Vagina (tissue), 2 donors: ENCODE data around the gene PHPT1.

ENCODE experiments used
- POLR2A ChIP-seq, 2 donors: fragments of 450-650 bp; IDR thresholded peaks; one replicate each; pipeline ENCODE4 v1.6.1; 2017; ENCODE audit warnings: antibody characterized with exemption in 2 of 2, mild to moderate bottlenecking in 2 of 2, moderate library complexity in 2 of 2
- POLR2AphosphoS5 ChIP-seq, 2 donors: sonication (generic); formaldehyde crosslinking; IDR thresholded peaks; one replicate each; pipeline ENCODE4 v1.9.0; 2017; ENCODE audit warnings: antibody characterized with exemption in 2 of 2, mild to moderate bottlenecking in 2 of 2, low read depth in 1 of 2; ENCODE audit not compliant: insufficient read depth in 1 of 2
- TF ChIP-seq, protein P1 (sequence below), 3 experiments: fragments of 450-650 bp in 2 of 3; fragments of 200-600 bp in 1 of 3; sonication (generic) in 1 of 3; IDR thresholded peaks; one replicate each; pipeline ENCODE4 v1.5.1; 2017 to 2019; ENCODE audit warnings: antibody characterized with exemption in 3 of 3, mild to moderate bottlenecking in 2 of 3, moderate library complexity in 2 of 3

DNA sequence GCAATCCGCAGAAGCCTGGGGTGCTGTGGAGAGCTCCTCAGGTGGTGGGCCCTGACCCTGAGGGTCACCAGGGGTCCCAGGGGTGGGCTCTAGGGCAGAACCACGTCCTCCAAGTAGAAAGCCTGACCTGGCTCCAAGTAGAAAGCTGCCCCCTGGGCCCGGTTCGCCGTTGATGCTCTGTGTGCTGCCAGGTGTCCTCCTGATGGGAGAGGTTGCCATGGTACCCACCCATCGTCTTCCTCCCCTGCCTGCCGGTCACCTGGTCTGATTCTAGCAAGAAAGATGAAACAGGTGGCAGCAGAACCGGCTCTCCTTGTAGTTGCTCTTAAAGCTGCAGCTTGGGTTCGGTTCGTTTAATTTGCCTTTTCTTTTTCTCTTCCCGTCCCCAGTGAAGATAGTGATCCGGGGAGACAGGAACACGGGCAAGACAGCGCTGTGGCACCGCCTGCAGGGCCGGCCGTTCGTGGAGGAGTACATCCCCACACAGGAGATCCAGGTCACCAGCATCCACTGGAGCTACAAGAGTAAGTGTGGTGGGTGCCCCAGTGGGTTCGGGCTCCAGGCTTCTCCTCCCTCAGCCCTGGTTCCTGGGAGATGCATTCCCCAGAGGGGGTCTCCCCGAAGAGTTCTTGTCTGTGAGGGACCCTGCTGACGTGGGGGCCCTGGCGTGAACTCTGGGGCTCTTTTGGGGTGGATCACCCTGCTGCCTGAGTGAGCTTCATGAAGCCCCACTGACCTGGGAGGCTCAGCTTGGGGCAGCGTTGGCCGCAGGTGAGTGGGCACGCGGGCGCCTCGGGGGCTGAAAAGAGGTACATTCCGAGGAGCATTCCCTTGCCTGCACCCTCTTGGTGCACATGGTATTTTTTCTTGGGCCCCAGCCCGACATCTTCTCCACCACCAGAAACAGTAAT is 25.8 kb upstream of the PHPT1 start:
- TF ChIP-seq, protein P1, sequence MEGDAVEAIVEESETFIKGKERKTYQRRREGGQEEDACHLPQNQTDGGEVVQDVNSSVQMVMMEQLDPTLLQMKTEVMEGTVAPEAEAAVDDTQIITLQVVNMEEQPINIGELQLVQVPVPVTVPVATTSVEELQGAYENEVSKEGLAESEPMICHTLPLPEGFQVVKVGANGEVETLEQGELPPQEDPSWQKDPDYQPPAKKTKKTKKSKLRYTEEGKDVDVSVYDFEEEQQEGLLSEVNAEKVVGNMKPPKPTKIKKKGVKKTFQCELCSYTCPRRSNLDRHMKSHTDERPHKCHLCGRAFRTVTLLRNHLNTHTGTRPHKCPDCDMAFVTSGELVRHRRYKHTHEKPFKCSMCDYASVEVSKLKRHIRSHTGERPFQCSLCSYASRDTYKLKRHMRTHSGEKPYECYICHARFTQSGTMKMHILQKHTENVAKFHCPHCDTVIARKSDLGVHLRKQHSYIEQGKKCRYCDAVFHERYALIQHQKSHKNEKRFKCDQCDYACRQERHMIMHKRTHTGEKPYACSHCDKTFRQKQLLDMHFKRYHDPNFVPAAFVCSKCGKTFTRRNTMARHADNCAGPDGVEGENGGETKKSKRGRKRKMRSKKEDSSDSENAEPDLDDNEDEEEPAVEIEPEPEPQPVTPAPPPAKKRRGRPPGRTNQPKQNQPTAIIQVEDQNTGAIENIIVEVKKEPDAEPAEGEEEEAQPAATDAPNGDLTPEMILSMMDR (IDR thresholded peaks at IDR 0.05) = no peak
- no peak for TF ChIP-seq POLR2AphosphoS5 (IDR thresholded peaks at IDR 0.05; ENCODE audit: insufficient read depth in 1 of 2, low read depth in 1 of 2)
- no peak for TF ChIP-seq POLR2A (IDR thresholded peaks at IDR 0.05)
